ENCODE data around the gene ITGB6.

ITGB6 gene

GRCh38 chr2:160180172-160180571 is 19.9 kb downstream of the ITGB6 start:
- DNase-seq (ENCODE audit: insufficient read length, low spot score) (no peak), FAIRE-seq (no peak)
- TF ChIP-seq CTCF (IDR thresholded peaks at IDR 0.05; ENCODE audit: insufficient read depth, missing control alignments), result no peak

- FAIRE-seq (no peak), DNase-seq (ENCODE audit: insufficient read length, low spot score) (no peak)
- TF ChIP-seq CTCF (IDR thresholded peaks at IDR 0.05; ENCODE audit: insufficient read depth, missing control alignments), result no peak
These were observed 24.6 kb downstream of the ITGB6 start for GRCh38 chr2:160175169-160176134.

GRCh38 chr2:160174322-160174721 is 25.8 kb downstream of the ITGB6 start:
- no peak for FAIRE-seq
- TF ChIP-seq CTCF (IDR thresholded peaks at IDR 0.05; ENCODE audit: insufficient read depth, missing control alignments), result no peak

GRCh38 chr2:160169988-160170387 is 30.1 kb downstream of the ITGB6 start:
- no peak for TF ChIP-seq CTCF (IDR thresholded peaks at IDR 0.05; ENCODE audit: insufficient read depth, missing control alignments)
- DNase-seq (ENCODE audit: insufficient read length, low spot score), result no peak
- FAIRE-seq, result no peak

More at GRCh38 chr2:160174322-160174721, 25.8 kb downstream of the ITGB6 start:
- no peak for DNase-seq (ENCODE audit: insufficient read length, low spot score)

GRCh38 chr2:160169471-160169870 is 30.6 kb downstream of the ITGB6 start:
- TF ChIP-seq CTCF (IDR thresholded peaks at IDR 0.05; ENCODE audit: insufficient read depth, missing control alignments), result no peak
- no peak for DNase-seq (ENCODE audit: insufficient read length, low spot score)
- no peak for FAIRE-seq

GRCh38 chr2:160168878-160169277 is 31.2 kb downstream of the ITGB6 start:
- FAIRE-seq, result no peak
- TF ChIP-seq CTCF (IDR thresholded peaks at IDR 0.05; ENCODE audit: insufficient read depth, missing control alignments), result no peak
- DNase-seq (ENCODE audit: insufficient read length, low spot score), result no peak
